ENCODE measurements around the gene ACTR3C.
A peak's percentile ranks its signal among the peaks of the same experiment; 100 is the strongest.
"Not testable (repeated sequence)": the region's sequence is repeated elsewhere in the genome, so short reads cannot be mapped to it uniquely, and the experiment has no call there.

Gene ACTR3C

GRCh38 chr7:150296802-150297201 lies 26.5 kb downstream of the ACTR3C start:
- WGBS (ENCODE audit: extremely low coverage, insufficient coverage, low lambda C conversion rate): no CpG with 5 or more reads among the region's 10 CpGs
- H4K5ac ChIP-seq (ENCODE audit: low read length); H4K8ac ChIP-seq (ENCODE audit: low read depth, low read length); H3K79me2 ChIP-seq (ENCODE audit: control insufficient read depth, insufficient read depth, low read length); H3K79me1 ChIP-seq (ENCODE audit: low read length); H3K56ac ChIP-seq (ENCODE audit: low read length); H3K36me3 ChIP-seq (ENCODE audit: control insufficient read depth, insufficient read depth, low read length); H3K27me3 ChIP-seq (ENCODE audit: insufficient read depth, low read length, poor library complexity); H2BK15ac ChIP-seq (replicated peaks; ENCODE audit: low read depth); H3K4ac ChIP-seq (ENCODE audit: low read depth, low read length); H3K4me2 ChIP-seq (ENCODE audit: low read length); H3K23ac ChIP-seq (ENCODE audit: low read length); H2AK5ac ChIP-seq (ENCODE audit: low read length); DNase-seq; H2BK120ac ChIP-seq (ENCODE audit: low read depth, low read length); H3K9ac ChIP-seq (ENCODE audit: low read length); H3K4me3 ChIP-seq (ENCODE audit: low read length); H2BK5ac ChIP-seq (ENCODE audit: low read length); H3K18ac ChIP-seq (ENCODE audit: low read length); H3K4me1 ChIP-seq (ENCODE audit: control insufficient read depth, low read depth, low read length); H3K27ac ChIP-seq (ENCODE audit: low read depth, low read length): not testable (repeated sequence)

DNA sequence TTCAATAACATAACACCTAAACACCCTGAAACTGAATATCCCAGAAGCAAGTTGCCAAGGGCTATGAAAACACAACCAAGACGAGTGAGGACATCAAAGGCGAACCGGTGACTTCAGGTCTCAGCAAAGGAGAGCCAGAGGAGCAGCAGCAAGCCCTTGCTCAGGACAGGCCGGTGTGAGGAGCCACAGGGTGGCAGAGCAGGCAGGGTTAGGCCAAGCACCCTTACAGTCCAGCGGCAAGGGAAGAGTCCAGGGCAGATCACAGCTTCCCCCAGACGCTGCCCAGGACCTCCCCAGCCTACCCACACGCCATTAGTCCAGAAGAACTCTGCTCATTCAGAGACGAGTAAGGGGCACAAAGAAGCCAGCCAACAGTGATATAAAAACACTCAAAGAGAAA lies 27.7 kb downstream of the ACTR3C start:
- not testable (repeated sequence) for H2BK5ac ChIP-seq (ENCODE audit: low read length); H4K5ac ChIP-seq (ENCODE audit: low read length); H4K8ac ChIP-seq (ENCODE audit: low read depth, low read length); H3K23ac ChIP-seq (ENCODE audit: low read length); H3K79me1 ChIP-seq (ENCODE audit: low read length); H2BK15ac ChIP-seq (replicated peaks; ENCODE audit: low read depth); H3K4ac ChIP-seq (ENCODE audit: low read depth, low read length); DNase-seq; H3K36me3 ChIP-seq (ENCODE audit: control insufficient read depth, insufficient read depth, low read length); H2BK120ac ChIP-seq (ENCODE audit: low read depth, low read length); H3K79me2 ChIP-seq (ENCODE audit: control insufficient read depth, insufficient read depth, low read length); H3K4me3 ChIP-seq (ENCODE audit: low read length); H3K4me1 ChIP-seq (ENCODE audit: control insufficient read depth, low read depth, low read length); H2AK5ac ChIP-seq (ENCODE audit: low read length); H3K4me2 ChIP-seq (ENCODE audit: low read length); H3K9ac ChIP-seq (ENCODE audit: low read length); H3K27ac ChIP-seq (ENCODE audit: low read depth, low read length); H3K56ac ChIP-seq (ENCODE audit: low read length); H3K27me3 ChIP-seq (ENCODE audit: insufficient read depth, low read length, poor library complexity); H3K18ac ChIP-seq (ENCODE audit: low read length)
- WGBS (ENCODE audit: extremely low coverage, insufficient coverage, low lambda C conversion rate): no CpG with 5 or more reads among the region's 8 CpGs

GRCh38 chr7:150295027-150295426 lies 28.3 kb downstream of the ACTR3C start:
- not testable (repeated sequence) for H3K4me3 ChIP-seq (ENCODE audit: low read length); H4K8ac ChIP-seq (ENCODE audit: low read depth, low read length); H3K23ac ChIP-seq (ENCODE audit: low read length); H3K27ac ChIP-seq (ENCODE audit: low read depth, low read length); H3K4me2 ChIP-seq (ENCODE audit: low read length); H3K4me1 ChIP-seq (ENCODE audit: control insufficient read depth, low read depth, low read length); H2AK5ac ChIP-seq (ENCODE audit: low read length); DNase-seq; H3K27me3 ChIP-seq (ENCODE audit: insufficient read depth, low read length, poor library complexity); H2BK15ac ChIP-seq (replicated peaks; ENCODE audit: low read depth); H3K79me1 ChIP-seq (ENCODE audit: low read length); H3K4ac ChIP-seq (ENCODE audit: low read depth, low read length); H4K5ac ChIP-seq (ENCODE audit: low read length); H3K9ac ChIP-seq (ENCODE audit: low read length); H3K36me3 ChIP-seq (ENCODE audit: control insufficient read depth, insufficient read depth, low read length); H2BK5ac ChIP-seq (ENCODE audit: low read length); H3K18ac ChIP-seq (ENCODE audit: low read length); H3K56ac ChIP-seq (ENCODE audit: low read length); H2BK120ac ChIP-seq (ENCODE audit: low read depth, low read length); H3K79me2 ChIP-seq (ENCODE audit: control insufficient read depth, insufficient read depth, low read length)
- WGBS (ENCODE audit: extremely low coverage, insufficient coverage, low lambda C conversion rate): no CpG with 5 or more reads among the region's 8 CpGs

DNA sequence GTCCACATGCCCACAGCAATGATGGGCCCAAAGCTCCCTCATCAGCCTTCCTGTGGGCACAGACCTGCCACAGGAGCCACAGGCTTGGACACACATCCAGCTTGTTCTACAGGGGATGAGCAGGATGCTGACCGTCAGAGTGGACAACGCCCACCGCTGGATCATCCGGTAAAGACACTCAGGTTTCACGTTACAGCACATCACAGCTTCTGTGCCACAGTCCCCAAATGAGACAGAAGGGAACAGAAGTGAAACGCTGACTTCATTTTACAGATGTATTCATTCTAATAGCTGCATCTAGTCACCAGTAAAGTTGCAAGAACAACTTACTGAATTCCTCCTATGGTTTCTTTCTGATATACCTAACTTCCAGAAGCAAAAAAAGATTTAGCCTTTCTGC lies 33.0 kb downstream of the ACTR3C start:
- not testable (repeated sequence) for H3K79me2 ChIP-seq (ENCODE audit: control insufficient read depth, insufficient read depth, low read length); H3K36me3 ChIP-seq (ENCODE audit: control insufficient read depth, insufficient read depth, low read length); DNase-seq; H3K27ac ChIP-seq (ENCODE audit: low read depth, low read length); H3K4me2 ChIP-seq (ENCODE audit: low read length); H4K8ac ChIP-seq (ENCODE audit: low read depth, low read length); H3K23ac ChIP-seq (ENCODE audit: low read length); H3K4ac ChIP-seq (ENCODE audit: low read depth, low read length); H3K9ac ChIP-seq (ENCODE audit: low read length); H3K79me1 ChIP-seq (ENCODE audit: low read length); H3K27me3 ChIP-seq (ENCODE audit: insufficient read depth, low read length, poor library complexity); H4K5ac ChIP-seq (ENCODE audit: low read length); H2BK5ac ChIP-seq (ENCODE audit: low read length); H2BK15ac ChIP-seq (replicated peaks; ENCODE audit: low read depth); H2BK120ac ChIP-seq (ENCODE audit: low read depth, low read length); H3K4me1 ChIP-seq (ENCODE audit: control insufficient read depth, low read depth, low read length); H3K56ac ChIP-seq (ENCODE audit: low read length); H2AK5ac ChIP-seq (ENCODE audit: low read length); H3K4me3 ChIP-seq (ENCODE audit: low read length); H3K18ac ChIP-seq (ENCODE audit: low read length)
- no CpG with 5 or more reads among the region's 6 CpGs for WGBS (ENCODE audit: extremely low coverage, insufficient coverage, low lambda C conversion rate)

DNA sequence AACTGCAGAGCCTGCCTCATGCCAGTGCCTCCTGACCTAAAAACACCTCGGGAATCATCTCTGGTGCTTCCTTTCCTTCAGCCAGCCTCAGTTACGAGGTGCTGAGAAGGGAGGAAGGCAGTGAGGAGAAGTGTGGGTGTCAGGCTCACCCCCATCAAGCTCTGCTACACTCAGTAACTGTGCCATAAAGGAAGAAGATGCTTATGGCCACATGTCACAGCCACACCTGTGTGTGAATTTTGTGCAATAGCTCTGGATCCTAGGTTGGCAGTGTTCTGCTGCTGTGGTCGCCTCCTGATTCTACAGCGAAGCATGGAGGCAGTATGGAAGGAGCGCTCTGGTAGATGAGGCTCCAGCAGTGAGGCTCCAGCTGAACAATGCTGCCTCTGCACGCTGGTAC lies 34.5 kb downstream of the ACTR3C start:
- not testable (repeated sequence) for H3K27ac ChIP-seq (ENCODE audit: low read depth, low read length); H3K56ac ChIP-seq (ENCODE audit: low read length); H3K79me2 ChIP-seq (ENCODE audit: control insufficient read depth, insufficient read depth, low read length); H3K18ac ChIP-seq (ENCODE audit: low read length); H3K23ac ChIP-seq (ENCODE audit: low read length); H2AK5ac ChIP-seq (ENCODE audit: low read length); H3K27me3 ChIP-seq (ENCODE audit: insufficient read depth, low read length, poor library complexity); H4K8ac ChIP-seq (ENCODE audit: low read depth, low read length); H3K4ac ChIP-seq (ENCODE audit: low read depth, low read length); H3K4me3 ChIP-seq (ENCODE audit: low read length); H3K4me2 ChIP-seq (ENCODE audit: low read length); H2BK5ac ChIP-seq (ENCODE audit: low read length); H3K9ac ChIP-seq (ENCODE audit: low read length); DNase-seq; H2BK120ac ChIP-seq (ENCODE audit: low read depth, low read length); H3K36me3 ChIP-seq (ENCODE audit: control insufficient read depth, insufficient read depth, low read length); H4K5ac ChIP-seq (ENCODE audit: low read length); H2BK15ac ChIP-seq (replicated peaks; ENCODE audit: low read depth); H3K4me1 ChIP-seq (ENCODE audit: control insufficient read depth, low read depth, low read length); H3K79me1 ChIP-seq (ENCODE audit: low read length)
- WGBS (ENCODE audit: extremely low coverage, insufficient coverage, low lambda C conversion rate): no CpG with 5 or more reads among the region's 6 CpGs

- H3K4me3 ChIP-seq (ENCODE audit: low read length); H2BK5ac ChIP-seq (ENCODE audit: low read length); H4K8ac ChIP-seq (ENCODE audit: low read depth, low read length); H3K9ac ChIP-seq (ENCODE audit: low read length); H3K23ac ChIP-seq (ENCODE audit: low read length); H2BK15ac ChIP-seq (replicated peaks; ENCODE audit: low read depth); H3K27me3 ChIP-seq (ENCODE audit: insufficient read depth, low read length, poor library complexity); H3K56ac ChIP-seq (ENCODE audit: low read length); H3K36me3 ChIP-seq (ENCODE audit: control insufficient read depth, insufficient read depth, low read length); H4K5ac ChIP-seq (ENCODE audit: low read length); H3K4me1 ChIP-seq (ENCODE audit: control insufficient read depth, low read depth, low read length); H3K79me2 ChIP-seq (ENCODE audit: control insufficient read depth, insufficient read depth, low read length); H3K18ac ChIP-seq (ENCODE audit: low read length); H3K79me1 ChIP-seq (ENCODE audit: low read length); H3K4me2 ChIP-seq (ENCODE audit: low read length); H2AK5ac ChIP-seq (ENCODE audit: low read length); H3K4ac ChIP-seq (ENCODE audit: low read depth, low read length); H3K27ac ChIP-seq (ENCODE audit: low read depth, low read length); H2BK120ac ChIP-seq (ENCODE audit: low read depth, low read length): not testable (repeated sequence)
- no CpG with 5 or more reads among the region's 7 CpGs for WGBS (ENCODE audit: extremely low coverage, insufficient coverage, low lambda C conversion rate)
- DNase-seq: peak; percentile 1
Observed at GRCh38 chr7:150287815-150288214, 35.5 kb downstream of the ACTR3C start.

All from mesendoderm (in vitro differentiated cells).